K562 (cell line): ENCODE results near the gene PIGC. TPM values are rescaled to one million over a fixed set of nuclear protein-coding genes. Genes with fewer than 3 reads are reported as not detected.
A peak's percentile ranks its signal among the peaks of the same experiment; 100 is the strongest.

ENCODE experiments used
- CHAMP1 ChIP-seq: fragments of 450-650 bp; IDR thresholded peaks from 2 replicates; pipeline ENCODE4 v1.6.1; 2016; ENCODE audit warnings: mild to moderate bottlenecking
- CHCHD3 ChIP-seq: fragments of 250-450 bp; sonication (Bioruptor Pico); IDR thresholded peaks from 2 replicates; pipeline ENCODE4 v2.1.2; 2022; ENCODE audit warnings: mild to moderate bottlenecking
- CTBP1 ChIP-seq: fragments of 450-650 bp; IDR thresholded peaks from 2 replicates; pipeline ENCODE4 v1.6.1; 2016; ENCODE audit warnings: borderline replicate concordance
- ESRRA ChIP-seq: fragments of 450-650 bp; IDR thresholded peaks from 2 replicates; pipeline ENCODE4 v1.6.1; 2014; ENCODE audit warnings: low read depth, mild to moderate bottlenecking, moderate library complexity, borderline replicate concordance
- FOSL1 ChIP-seq: fragments of 200-800 bp; sonication (Bioruptor generic); conservative IDR thresholded peaks from 2 replicates; pipeline ENCODE4 v1.6.1; 2016; ENCODE audit warnings: missing genetic modification characterization, missing compliant biosample characterization
- GABPB2 ChIP-seq: fragments of 250-450 bp; sonication (Bioruptor Pico); conservative IDR thresholded peaks from 2 replicates; pipeline ENCODE4 v1.5.1; 2021; ENCODE audit warnings: mild to moderate bottlenecking
- HNRNPLL ChIP-seq: fragments of 200-400 bp; formaldehyde crosslinking; IDR thresholded peaks from 2 replicates; pipeline ENCODE4 v1.6.1; 2017; ENCODE audit warnings: low read length, low read depth, mild to moderate bottlenecking; ENCODE audit not compliant: poor library complexity, severe bottlenecking
- JUND ChIP-seq, 2 experiments: IDR thresholded peaks; 2 replicates in 1 of 2; 3 replicates in 1 of 2; pipeline ENCODE4 v1.6.1; 2011; ENCODE audit warnings: borderline replicate concordance in 2 of 2, low read depth in 2 of 2, low read length in 2 of 2, improper control_type of control experiment in 1 of 2, missing biosample characterization in 1 of 2, missing genetic modification characterization in 1 of 2, missing genetic modification reagents in 1 of 2
- MEF2D ChIP-seq: conservative IDR thresholded peaks from 2 replicates; pipeline ENCODE4 v1.6.1; 2016; ENCODE audit warnings: low read depth, missing genetic modification characterization, missing compliant biosample characterization
- MXI1 ChIP-seq: IDR thresholded peaks from 2 replicates; pipeline ENCODE4 v1.6.1; 2011; ENCODE audit warnings: low read depth, mild to moderate bottlenecking, improper control_type of control experiment, low read length
- NFE2L1 ChIP-seq: fragments of 450-650 bp; IDR thresholded peaks from 2 replicates; pipeline ENCODE4 v1.6.1; 2016; ENCODE audit warnings: missing genetic modification characterization, low read depth, mild to moderate bottlenecking, missing compliant biosample characterization, moderate library complexity, borderline replicate concordance
- RBM39 ChIP-seq: fragments of 200-400 bp; formaldehyde crosslinking; optimal IDR thresholded peaks from 2 replicates; pipeline ENCODE3; 2018; ENCODE audit warnings: low read depth, low read length
- RCOR1 ChIP-seq, 2 experiments: IDR thresholded peaks; 2 replicates each; pipeline ENCODE4 v1.6.1; 2012; ENCODE audit warnings: low read depth in 2 of 2, low read length in 2 of 2, borderline replicate concordance in 1 of 2, improper control_type of control experiment in 1 of 2
- SFPQ ChIP-seq: fragments of 200-400 bp; formaldehyde crosslinking; IDR thresholded peaks from 2 replicates; pipeline ENCODE4 v1.6.1; 2017; ENCODE audit warnings: mild to moderate bottlenecking, low read depth, low read length, moderate library complexity
- SIN3A ChIP-seq, 2 experiments: fragments of 150-350 bp in 1 of 2; IDR thresholded peaks; 2 replicates each; pipeline ENCODE4 v1.6.1; 2011 to 2016; ENCODE audit warnings: borderline replicate concordance in 2 of 2, low read depth in 2 of 2, low read length in 2 of 2, mild to moderate bottlenecking in 2 of 2, moderate library complexity in 2 of 2; ENCODE audit not compliant: control insufficient read depth in 1 of 2
- SP1 ChIP-seq: sonication (generic); formaldehyde crosslinking; IDR thresholded peaks from 2 replicates; pipeline ENCODE4 v1.8.1; 2022; ENCODE audit warnings: mild to moderate bottlenecking, missing genetic modification reagents
- SP2 ChIP-seq: IDR thresholded peaks from 2 replicates; pipeline ENCODE4 v1.6.1; 2011; ENCODE audit warnings: mild to moderate bottlenecking, low read depth, low read length, moderate library complexity; ENCODE audit not compliant: poor library complexity, severe bottlenecking; ENCODE audit errors: extremely low read depth
- ZEB2 ChIP-seq: fragments of 450-650 bp; IDR thresholded peaks from 2 replicates; pipeline ENCODE4 v1.6.1; 2016
- ZNF253 ChIP-seq: fragments of 250-450 bp; sonication (Bioruptor Pico); conservative IDR thresholded peaks from 2 replicates; pipeline ENCODE4 v1.6.1; 2021; ENCODE audit warnings: mild to moderate bottlenecking
- ZNF79 ChIP-seq: fragments of 250-450 bp; sonication (Bioruptor Pico); IDR thresholded peaks from 2 replicates; pipeline ENCODE4 v1.4.0; 2020; ENCODE audit warnings: low read depth, mild to moderate bottlenecking, moderate library complexity
- polyA plus RNA-seq, 8 experiments: library from polyadenylated mRNA; depleted of rRNA in 4 of 8; stranded (reverse) in 5 of 8; unstranded in 3 of 8; fragments of >200 nt; fragmentation: Nextera tagmentation in 2 of 8; fragmentation: Illumina TruSeq in 1 of 8; extraction: Ambion mirVana in 2 of 8; extraction: Trizol in 1 of 8; gene quantifications; 2 replicates each; pipeline versions ENCODE4 v1.2.1 to v1.2.3, GENCODE V29; 2011 to 2014; ENCODE audit warnings: inconsistent platforms in 1 of 8, missing spikeins in 1 of 8
- total RNA-seq, 7 experiments: library from RNA; depleted of rRNA in 6 of 7; stranded (reverse); fragments of >200 nt in 6 of 7; fragmentation: Illumina TruSeq in 2 of 7; extraction: Trizol in 2 of 7; gene quantifications; 2 replicates each; pipeline versions ENCODE4 v1.2.1 to v1.2.3, GENCODE V29; 2011 to 2021; ENCODE audit warnings: low replicate concordance in 1 of 7

The PIGC gene
- total and polyA plus RNA-seq, 9 of the 15 experiments (the other 6 are each of a cell fraction or from before 2014, with no cell fraction given) = 30.5 to 97.9 (median 54.7) TPM

- TF ChIP-seq FOSL1 (peak; percentile 41), JUND (IDR thresholded peaks at IDR 0.05; ENCODE audit: borderline replicate concordance, low read depth, low read length) (no peak), JUND (tag; IDR thresholded peaks at IDR 0.05; ENCODE audit: borderline replicate concordance, low read depth, low read length) (peak; percentile 28; the same call in 1 of the 3 replicates), CHAMP1 (peak; percentile 32; the same call in 1 of the 2 replicates), CHCHD3 (CRISPR knock-in tag) (no peak), SP1 (no peak), ZNF79 (no peak), SIN3A (IDR thresholded peaks at IDR 0.05; ENCODE audit: borderline replicate concordance in 2 of 2, control insufficient read depth in 1 of 2, low read depth in 2 of 2, low read length in 2 of 2) (no peak), NFE2L1 (0 out of 2 replicates have a peak, but pooled peaks have one; percentile 18), MEF2D (tag) (peak; percentile 81), GABPB2 (no peak), CTBP1 (peak; percentile 83), ESRRA (no peak), MXI1 (no peak), SP2 (no peak), ZNF253 (no peak), ZEB2 (peak; percentile 61; the same call in 1 of the 2 replicates), HNRNPLL (no peak), RCOR1 (IDR thresholded peaks at IDR 0.05; ENCODE audit: borderline replicate concordance in 1 of 2, low read depth in 2 of 2, low read length in 2 of 2) (peak in 1 of 2 experiments; percentile 51; a peak in 1 of 4 replicates), RBM39 (no peak), SFPQ (no peak)
These were observed 43.1 kb upstream of the PIGC start (continued) for GRCh38 chr1:172486805-172487454.
